Thyroid gland (tissue), 4 donors: ENCODE data around the gene IKZF2. TPM values are rescaled to one million over a fixed set of nuclear protein-coding genes. Genes with fewer than 3 reads are reported as not detected.
A peak's percentile ranks its signal among the peaks of the same experiment; 100 is the strongest.

Experiments used
- DNase-seq, 2 donors: peaks; one replicate each; pipeline ENCODE4 v3.0.0-alpha.2; 2019
- H3K27ac ChIP-seq, 3 donors: fragments of 200-600 bp; sonication (generic); 1 replicate in 2 of 3; 2 replicates in 1 of 3; pipeline ENCODE4 v1.5.1; 2016 to 2019; ENCODE audit warnings: mild to moderate bottlenecking in 1 of 3, moderate library complexity in 1 of 3
- H3K27me3 ChIP-seq: fragments of 200-600 bp; sonication (generic); one replicate; pipeline ENCODE4 v1.5.1; 2019
- H3K36me3 ChIP-seq, 2 donors: fragments of 200-600 bp; sonication (generic); one replicate each; pipeline ENCODE4 v1.5.1; 2016 to 2019
- H3K4me1 ChIP-seq, 2 donors: fragments of 200-600 bp; sonication (generic); one replicate each; pipeline ENCODE4 v1.5.1; 2017 to 2019
- H3K4me3 ChIP-seq, 3 donors: fragments of 200-600 bp; sonication (generic); replicated peaks in 1 of 3; 1 replicate in 2 of 3; 2 replicates in 1 of 3; pipeline ENCODE4 v1.5.1; 2016; ENCODE audit warnings: mild to moderate bottlenecking in 1 of 3
- H3K9me3 ChIP-seq: fragments of 200-600 bp; sonication (generic); one replicate; pipeline ENCODE4 v1.5.1; 2017
- CTCF ChIP-seq, 6 experiments: fragments of 200-600 bp in 3 of 6; fragments of 450-650 bp in 3 of 6; sonication (generic) in 3 of 6; IDR thresholded peaks; one replicate each; pipeline ENCODE4 v1.5.1; 2016 to 2019; ENCODE audit warnings: antibody characterized with exemption in 6 of 6, mild to moderate bottlenecking in 2 of 6, inconsistent platforms in 1 of 6, moderate library complexity in 1 of 6
- POLR2A ChIP-seq, 2 donors: fragments of 450-650 bp; IDR thresholded peaks; one replicate each; pipeline ENCODE4 v1.6.1; 2017; ENCODE audit warnings: antibody characterized with exemption in 2 of 2, mild to moderate bottlenecking in 2 of 2, moderate library complexity in 1 of 2
- WGBS, 2 donors: methylation state at CpG; one replicate each; pipeline ENCODE4 v1.1.5; 2017; 5-methylcytosine and 5-hydroxymethylcytosine counted together
- intact Hi-C: fragments of 100-400 bp; cut with DNase I; formaldehyde crosslinking; loops from one replicate; pipeline ENCODE4 v1.15.1; 2023
- total RNA-seq, 4 donors: library from RNA; depleted of rRNA; stranded (reverse); fragments of >200 nt; gene quantifications; one replicate each; pipeline ENCODE4 v1.2.3, GENCODE V29; 2016

Gene IKZF2
- total RNA-seq, 4 donors from 2014 or later, result 25.3 to 84.8 (median 47.2) TPM

DNA sequence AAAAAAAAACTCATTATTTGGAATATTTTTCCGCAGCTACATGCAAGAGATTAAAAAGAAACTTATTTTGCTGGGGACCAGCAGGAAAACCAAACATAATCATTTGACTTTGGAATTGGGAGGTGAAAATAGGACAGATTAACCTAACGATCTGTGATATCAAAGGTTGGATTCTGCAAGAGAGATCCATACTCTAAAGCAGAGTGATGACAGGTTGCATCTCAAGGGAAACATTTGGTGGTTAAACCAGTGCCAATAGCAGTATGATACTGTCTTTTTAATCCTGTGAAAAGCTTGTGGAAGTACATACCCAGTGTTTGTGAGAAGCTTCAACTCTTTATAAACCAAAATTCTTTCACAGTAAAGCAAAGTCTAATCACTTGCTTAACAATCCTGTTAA is 5.3 kb upstream of the IKZF2 start:
- Histone ChIP-seq H3K4me3 (no peak overlapping the region), H3K36me3 (no peaks in the 10 kb centered on the region), H3K9me3 (no peaks in the 10 kb centered on the region), H3K4me1 (peaks cover 7 to 29% of the 10 kb centered on the region in 2 donors), H3K27ac (no peak overlapping the region), H3K27me3 (no peaks in the 10 kb centered on the region)
- intact Hi-C loops, result no loop called here
- no peak for DNase-seq
- TF ChIP-seq POLR2A (IDR thresholded peaks at IDR 0.05) (no peak), CTCF (IDR thresholded peaks at IDR 0.05) (no peak)
- WGBS, 2 donors, result 86 to 88% methylated on average over 2 of the region's 2 CpGs

GRCh38 chr2:213152888-213153287 is 1.5 kb upstream of the IKZF2 start:
- Histone ChIP-seq H3K4me1 (peaks cover 13 to 32% of the 10 kb centered on the region in 2 donors), H3K36me3 (no peaks in the 10 kb centered on the region), H3K4me3 (peak overlapping the region in 2 of 3 donors; percentile 72), H3K27me3 (no peaks in the 10 kb centered on the region), H3K27ac (peak overlapping the region; percentile 94 to 98 (median 98)), H3K9me3 (no peaks in the 10 kb centered on the region)
- TF ChIP-seq CTCF (IDR thresholded peaks at IDR 0.05), result no peak
- TF ChIP-seq POLR2A (IDR thresholded peaks at IDR 0.05), result no peak
- 55 to 64% methylated on average over 6 of the region's 6 CpGs for WGBS, 2 donors
- no peak for DNase-seq
- intact Hi-C loops, result no loop called here

- intact Hi-C loops, result no loop called here
- H3K4me1 ChIP-seq, result peaks cover 15 to 36% of the 10 kb centered on the region in 2 donors
- no peaks in the 10 kb centered on the region for H3K9me3 ChIP-seq
- peak overlapping the region; percentile 94 to 98 (median 98) for H3K27ac ChIP-seq
- 0% methylated on average over 27 to 32 of the region's 39 CpGs for WGBS, 2 donors
- peak; percentile 79 to 80 for DNase-seq
- peak in 1 of 2 donors; percentile 24 for TF ChIP-seq POLR2A (IDR thresholded peaks at IDR 0.05)
- TF ChIP-seq CTCF (IDR thresholded peaks at IDR 0.05), result peak in 4 of 6 experiments; percentile 28 to 46 (median 42)
- H3K27me3 ChIP-seq, result no peaks in the 10 kb centered on the region
- H3K4me3 ChIP-seq, result peak overlapping the region; percentile 63 to 72 (median 72)
- H3K36me3 ChIP-seq, result no peaks in the 10 kb centered on the region
These were observed 818 bp upstream of the IKZF2 start for GRCh38 chr2:213152065-213152794.

GRCh38 chr2:213150315-213151097 is 906 bp downstream of the IKZF2 start:
- Histone ChIP-seq H3K36me3 (no peaks in the 10 kb centered on the region), H3K27ac (peak overlapping the region; percentile 82 to 86 (median 83)), H3K4me3 (peak overlapping the region in 2 of 3 donors; percentile 44 to 70), H3K27me3 (no peaks in the 10 kb centered on the region), H3K9me3 (no peaks in the 10 kb centered on the region), H3K4me1 (peaks cover 13 to 33% of the 10 kb centered on the region in 2 donors)
- WGBS, 2 donors, result 6 to 7% methylated on average over 10 of the region's 10 CpGs
- TF ChIP-seq CTCF (IDR thresholded peaks at IDR 0.05), result no peak
- TF ChIP-seq POLR2A (IDR thresholded peaks at IDR 0.05), result peak in 1 of 2 donors; percentile 36
- intact Hi-C loops, result no loop called here
- peak; percentile 49 to 59 for DNase-seq
